ENCODE data around the gene PRPF31. TPM values are rescaled to one million over a fixed set of nuclear protein-coding genes. Genes with fewer than 3 reads are reported as not detected.

The PRPF31 gene
- total RNA-seq, 5 donors from 2014 or later (not counting 1 experiment from before 2014, with no cell fraction given) = 56.3 to 75.3 (median 69.8) TPM

- Mint-ChIP-seq H3K4me1 (peaks cover 47 to 64% (median 59%) of the 10 kb centered on the region in 3 donors), H3K27ac (peak overlapping the region; percentile 28 to 78), H3K36me3 (peaks cover 5% of the 10 kb centered on the region), H3K27me3 (no peaks in the 10 kb centered on the region), H3K4me3 (peak overlapping the region; percentile 80 to 94 (median 82)), H3K9me3 (no peaks in the 10 kb centered on the region)
- no peak overlapping the region for H3K27ac ChIP-seq (ENCODE audit: low read length)
- peaks cover 0 to 19% of the 10 kb centered on the region in 2 experiments for H3K27me3 ChIP-seq (replicated peaks in 1 of 2; ENCODE audit: control insufficient read depth in 2 of 2, extremely low read depth in 1 of 2, insufficient read depth in 2 of 2, low read length in 1 of 2)
- POLR2A ChIA-PET = no interaction called here
- peak overlapping the region; percentile 48 to 65 for H3K4me3 ChIP-seq (ENCODE audit: control insufficient read depth in 1 of 2, extremely low read depth in 1 of 2, low read length in 1 of 2)
- CTCF ChIA-PET = interaction anchor here (0.7 to 1.4 kb wide), 3 partner anchors 26 to 1918 kb away, joined by 3 to 4 read pairs (median 3); partner anchors contain the start of gene MBOAT7 (in 1 of the 2)
- DNase-seq = no peak
- H3K4me1 ChIP-seq (ENCODE audit: control insufficient read depth in 1 of 2, extremely low read depth in 1 of 2, insufficient read depth in 2 of 2, low read length in 2 of 2) = peaks cover 17 to 58% of the 10 kb centered on the region in 2 experiments
- 76% methylated on average over 6 of the region's 14 CpGs for WGBS (ENCODE audit: insufficient coverage)
- no peak for ATAC-seq (replicated peaks in 1 of 4)
- peaks cover 0 to 6% of the 10 kb centered on the region in 2 donors for H3K36me3 ChIP-seq (ENCODE audit: control insufficient read depth in 2 of 2, extremely low read depth in 1 of 2, insufficient read depth in 1 of 2, low read length in 1 of 2)
- no peaks in the 10 kb centered on the region for H3K9me3 ChIP-seq
Measured at GRCh38 chr19:54162884-54163283, 47.3 kb downstream of the PRPF31 start.

- no peaks in the 10 kb centered on the region for H3K36me3 ChIP-seq (ENCODE audit: control insufficient read depth in 2 of 2, extremely low read depth in 1 of 2, insufficient read depth in 1 of 2, low read length in 1 of 2)
- POLR2A ChIA-PET = no interaction called here
- no peak overlapping the region for H3K27ac ChIP-seq (ENCODE audit: low read length)
- H3K4me3 Mint-ChIP-seq = peak overlapping the region; percentile 53 to 71 (median 61)
- H3K27ac Mint-ChIP-seq = peak overlapping the region in 1 of 2 donors; percentile 69
- WGBS (ENCODE audit: insufficient coverage) = 12% methylated on average over 29 of the region's 37 CpGs
- H3K9me3 ChIP-seq = no peaks in the 10 kb centered on the region
- ATAC-seq (replicated peaks in 1 of 4) (no peak), DNase-seq (peak in 27 of 35 experiments; percentile 21 to 68 (median 45))
- H3K4me1 Mint-ChIP-seq = peaks cover 41 to 58% (median 43%) of the 10 kb centered on the region in 3 donors
- peak overlapping the region in 1 of 2 donors; percentile 38 for H3K4me3 ChIP-seq (ENCODE audit: control insufficient read depth in 1 of 2, extremely low read depth in 1 of 2, low read length in 1 of 2)
- H3K27me3 Mint-ChIP-seq = no peaks in the 10 kb centered on the region
- H3K9me3 Mint-ChIP-seq = no peaks in the 10 kb centered on the region
- CTCF ChIA-PET = interaction anchor here in 1 of 2 donors (0.7 kb wide), 1 partner anchor 9 kb away, joined by 3 read pairs; no protein-coding TSS in a partner anchor
- peaks cover 5 to 51% of the 10 kb centered on the region in 2 experiments for H3K4me1 ChIP-seq (ENCODE audit: control insufficient read depth in 1 of 2, extremely low read depth in 1 of 2, insufficient read depth in 2 of 2, low read length in 2 of 2)
- H3K36me3 Mint-ChIP-seq = no peaks in the 10 kb centered on the region
- H3K27me3 ChIP-seq (replicated peaks in 1 of 2; ENCODE audit: control insufficient read depth in 2 of 2, extremely low read depth in 1 of 2, insufficient read depth in 2 of 2, low read length in 1 of 2) = peaks cover 0 to 19% of the 10 kb centered on the region in 2 experiments
Measured at GRCh38 chr19:54164369-54165068, 49.0 kb downstream of the PRPF31 start.

GRCh38 chr19:54165222-54165621 is 49.7 kb downstream of the PRPF31 start:
- no peak for DNase-seq

GRCh38 chr19:54168174-54168917 is 52.8 kb downstream of the PRPF31 start:
- H3K27ac Mint-ChIP-seq = no peak overlapping the region
- Histone ChIP-seq H3K27me3 (replicated peaks in 1 of 2; ENCODE audit: control insufficient read depth in 2 of 2, extremely low read depth in 1 of 2, insufficient read depth in 2 of 2, low read length in 1 of 2) (peaks cover 0 to 24% of the 10 kb centered on the region in 2 experiments), H3K4me3 (ENCODE audit: control insufficient read depth in 1 of 2, extremely low read depth in 1 of 2, low read length in 1 of 2) (no peak overlapping the region), H3K36me3 (ENCODE audit: control insufficient read depth in 2 of 2, extremely low read depth in 1 of 2, insufficient read depth in 1 of 2, low read length in 1 of 2) (no peaks in the 10 kb centered on the region), H3K4me1 (ENCODE audit: control insufficient read depth in 1 of 2, extremely low read depth in 1 of 2, insufficient read depth in 2 of 2, low read length in 2 of 2) (peaks cover 0 to 29% of the 10 kb centered on the region in 2 experiments), H3K27ac (ENCODE audit: low read length) (no peak overlapping the region), H3K9me3 (no peaks in the 10 kb centered on the region)
- no peaks in the 10 kb centered on the region for H3K27me3 Mint-ChIP-seq
- DNase-seq = peak; percentile 54 to 94 (median 80)
- H3K9me3 Mint-ChIP-seq = no peaks in the 10 kb centered on the region
- peaks cover 10 to 29% (median 18%) of the 10 kb centered on the region in 3 donors for H3K4me1 Mint-ChIP-seq
- ChIA-PET POLR2A (no interaction called here), CTCF (interaction anchor here (0.6 to 1.2 kb wide), 2 partner anchors 21 to 1896 kb away, joined by 3 to 6 read pairs; partner anchors contain the start of gene MBOAT7 (in 1 of the 2))
- WGBS (ENCODE audit: insufficient coverage) = 23% methylated on average over 24 of the region's 25 CpGs
- H3K4me3 Mint-ChIP-seq = no peak overlapping the region
- ATAC-seq (replicated peaks in 1 of 4) = peak; percentile 85 to 92 (median 86)
- H3K36me3 Mint-ChIP-seq = no peaks in the 10 kb centered on the region

More at GRCh38 chr19:54165222-54165621, 49.7 kb downstream of the PRPF31 start:
- ChIA-PET POLR2A (no interaction called here), CTCF (interaction anchor here in 1 of 2 donors (0.6 kb wide), 1 partner anchor 22 kb away, joined by 4 read pairs; no protein-coding TSS in a partner anchor)
- Mint-ChIP-seq H3K4me3 (peak overlapping the region in 1 of 3 donors; percentile 71), H3K9me3 (no peaks in the 10 kb centered on the region), H3K36me3 (no peaks in the 10 kb centered on the region), H3K27me3 (no peaks in the 10 kb centered on the region), H3K27ac (peak overlapping the region in 1 of 2 donors; percentile 61), H3K4me1 (peaks cover 36 to 52% (median 37%) of the 10 kb centered on the region in 3 donors)
- peaks cover 0 to 19% of the 10 kb centered on the region in 2 experiments for H3K27me3 ChIP-seq (replicated peaks in 1 of 2; ENCODE audit: control insufficient read depth in 2 of 2, extremely low read depth in 1 of 2, insufficient read depth in 2 of 2, low read length in 1 of 2)
- H3K27ac ChIP-seq (ENCODE audit: low read length) = no peak overlapping the region
- H3K4me3 ChIP-seq (ENCODE audit: control insufficient read depth in 1 of 2, extremely low read depth in 1 of 2, low read length in 1 of 2) = no peak overlapping the region
- 97% methylated on average over 24 of the region's 25 CpGs for WGBS (ENCODE audit: insufficient coverage)
- H3K4me1 ChIP-seq (ENCODE audit: control insufficient read depth in 1 of 2, extremely low read depth in 1 of 2, insufficient read depth in 2 of 2, low read length in 2 of 2) = peaks cover 5 to 47% of the 10 kb centered on the region in 2 experiments
- no peaks in the 10 kb centered on the region for H3K9me3 ChIP-seq
- no peak for ATAC-seq (replicated peaks in 1 of 4)
- H3K36me3 ChIP-seq (ENCODE audit: control insufficient read depth in 2 of 2, extremely low read depth in 1 of 2, insufficient read depth in 1 of 2, low read length in 1 of 2) = no peaks in the 10 kb centered on the region

GRCh38 chr19:54169149-54169740 is 53.7 kb downstream of the PRPF31 start:
- no peak overlapping the region for H3K4me3 Mint-ChIP-seq
- H3K36me3 Mint-ChIP-seq = no peaks in the 10 kb centered on the region
- Histone ChIP-seq H3K27me3 (replicated peaks in 1 of 2; ENCODE audit: control insufficient read depth in 2 of 2, extremely low read depth in 1 of 2, insufficient read depth in 2 of 2, low read length in 1 of 2) (peaks cover 0 to 21% of the 10 kb centered on the region in 2 experiments), H3K27ac (ENCODE audit: low read length) (no peak overlapping the region), H3K36me3 (ENCODE audit: control insufficient read depth in 2 of 2, extremely low read depth in 1 of 2, insufficient read depth in 1 of 2, low read length in 1 of 2) (no peaks in the 10 kb centered on the region), H3K4me1 (ENCODE audit: control insufficient read depth in 1 of 2, extremely low read depth in 1 of 2, insufficient read depth in 2 of 2, low read length in 2 of 2) (peaks cover 0 to 22% of the 10 kb centered on the region in 2 experiments), H3K4me3 (ENCODE audit: control insufficient read depth in 1 of 2, extremely low read depth in 1 of 2, low read length in 1 of 2) (no peak overlapping the region), H3K9me3 (no peaks in the 10 kb centered on the region)
- ChIA-PET POLR2A (no interaction called here), CTCF (interaction anchor here in 1 of 2 donors (0.7 to 1.0 kb wide), 3 partner anchors 9 to 63 kb away, joined by 3 read pairs; partner anchors contain the start of gene LENG1)
- H3K27ac Mint-ChIP-seq = no peak overlapping the region
- H3K9me3 Mint-ChIP-seq = no peaks in the 10 kb centered on the region
- ATAC-seq (replicated peaks in 1 of 4) (no peak), DNase-seq (no peak)
- H3K4me1 Mint-ChIP-seq = peaks cover 7 to 22% (median 13%) of the 10 kb centered on the region in 3 donors
- H3K27me3 Mint-ChIP-seq = no peaks in the 10 kb centered on the region
- 91% methylated on average over 8 of the region's 21 CpGs for WGBS (ENCODE audit: insufficient coverage)

Measured in T-cell (primary cell).